ENCODE measurements around the gene FALEC. TPM values are rescaled to one million over a fixed set of nuclear protein-coding genes. Genes with fewer than 3 reads are reported as not detected.

The FALEC gene
- polyA plus RNA-seq, 1 donor from 2014 or later = not detected

DNA sequence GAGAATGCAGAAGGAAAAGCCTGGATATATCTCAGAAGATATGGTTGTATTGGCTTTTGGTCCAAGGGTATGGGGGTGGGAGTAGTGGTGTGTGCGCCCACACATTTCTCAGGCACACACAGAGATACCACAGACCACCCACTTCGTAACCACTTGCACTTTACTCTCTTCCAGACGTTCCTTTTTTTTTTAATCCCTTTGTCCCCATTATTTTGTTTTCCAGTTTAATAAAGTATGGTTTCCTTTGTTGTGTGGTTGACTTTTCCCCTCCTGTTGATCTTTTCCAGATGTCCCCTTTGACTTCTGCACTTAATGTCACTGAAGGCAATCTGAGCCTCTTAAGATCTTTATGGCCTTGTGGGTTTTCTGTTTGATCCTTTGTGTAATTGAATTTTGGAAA, 38.8 kb upstream of the FALEC start:
- Histone ChIP-seq H3K27ac (ENCODE audit: low read length) (no peak overlapping the region), H3K9ac (ENCODE audit: low read length) (no peak overlapping the region), H4K20me1 (ENCODE audit: insufficient read depth) (no peaks in the 10 kb centered on the region), H2AFZ (ENCODE audit: low read depth, low read length) (no peak overlapping the region), H3K4me3 (ENCODE audit: low read length) (no peak overlapping the region), H3F3A (ENCODE audit: insufficient read depth, low read length, poor library complexity, severe bottlenecking) (no peaks in the 10 kb centered on the region), H3K4me2 (ENCODE audit: low read length) (no peak overlapping the region), H3K79me2 (replicated peaks; ENCODE audit: insufficient read depth, low read length) (no peaks in the 10 kb centered on the region), H3K36me3 (ENCODE audit: insufficient read depth, low read length) (peaks cover 4% of the 10 kb centered on the region), H3K27me3 (ENCODE audit: insufficient read depth, low read depth, low read length) (no peaks in the 10 kb centered on the region), H3K9me2 (ENCODE audit: insufficient read depth, low read length) (no peaks in the 10 kb centered on the region), H3K9me3 (ENCODE audit: low read length) (no peaks in the 10 kb centered on the region)
- TF ChIP-seq, protein P1, sequence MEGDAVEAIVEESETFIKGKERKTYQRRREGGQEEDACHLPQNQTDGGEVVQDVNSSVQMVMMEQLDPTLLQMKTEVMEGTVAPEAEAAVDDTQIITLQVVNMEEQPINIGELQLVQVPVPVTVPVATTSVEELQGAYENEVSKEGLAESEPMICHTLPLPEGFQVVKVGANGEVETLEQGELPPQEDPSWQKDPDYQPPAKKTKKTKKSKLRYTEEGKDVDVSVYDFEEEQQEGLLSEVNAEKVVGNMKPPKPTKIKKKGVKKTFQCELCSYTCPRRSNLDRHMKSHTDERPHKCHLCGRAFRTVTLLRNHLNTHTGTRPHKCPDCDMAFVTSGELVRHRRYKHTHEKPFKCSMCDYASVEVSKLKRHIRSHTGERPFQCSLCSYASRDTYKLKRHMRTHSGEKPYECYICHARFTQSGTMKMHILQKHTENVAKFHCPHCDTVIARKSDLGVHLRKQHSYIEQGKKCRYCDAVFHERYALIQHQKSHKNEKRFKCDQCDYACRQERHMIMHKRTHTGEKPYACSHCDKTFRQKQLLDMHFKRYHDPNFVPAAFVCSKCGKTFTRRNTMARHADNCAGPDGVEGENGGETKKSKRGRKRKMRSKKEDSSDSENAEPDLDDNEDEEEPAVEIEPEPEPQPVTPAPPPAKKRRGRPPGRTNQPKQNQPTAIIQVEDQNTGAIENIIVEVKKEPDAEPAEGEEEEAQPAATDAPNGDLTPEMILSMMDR (IDR thresholded peaks at IDR 0.05; ENCODE audit: poor library complexity, severe bottlenecking) = no peak
- TF ChIP-seq SMC3 (conservative IDR thresholded peaks at IDR 0.05; ENCODE audit: poor library complexity) (no peak), EP300 (conservative IDR thresholded peaks at IDR 0.05; ENCODE audit: poor library complexity, severe bottlenecking) (no peak), TAF1 (IDR thresholded peaks at IDR 0.05; ENCODE audit: low read depth) (no peak), MXI1 (conservative IDR thresholded peaks at IDR 0.05; ENCODE audit: poor library complexity, severe bottlenecking) (no peak), EZH2 (IDR thresholded peaks at IDR 0.05; ENCODE audit: borderline replicate concordance, insufficient read depth, low read length, poor library complexity, severe bottlenecking) (no peak), RAD21 (conservative IDR thresholded peaks at IDR 0.05) (no peak), POLR2AphosphoS5 (IDR thresholded peaks at IDR 0.05) (no peak)
- TF ChIP-seq, protein P2, sequence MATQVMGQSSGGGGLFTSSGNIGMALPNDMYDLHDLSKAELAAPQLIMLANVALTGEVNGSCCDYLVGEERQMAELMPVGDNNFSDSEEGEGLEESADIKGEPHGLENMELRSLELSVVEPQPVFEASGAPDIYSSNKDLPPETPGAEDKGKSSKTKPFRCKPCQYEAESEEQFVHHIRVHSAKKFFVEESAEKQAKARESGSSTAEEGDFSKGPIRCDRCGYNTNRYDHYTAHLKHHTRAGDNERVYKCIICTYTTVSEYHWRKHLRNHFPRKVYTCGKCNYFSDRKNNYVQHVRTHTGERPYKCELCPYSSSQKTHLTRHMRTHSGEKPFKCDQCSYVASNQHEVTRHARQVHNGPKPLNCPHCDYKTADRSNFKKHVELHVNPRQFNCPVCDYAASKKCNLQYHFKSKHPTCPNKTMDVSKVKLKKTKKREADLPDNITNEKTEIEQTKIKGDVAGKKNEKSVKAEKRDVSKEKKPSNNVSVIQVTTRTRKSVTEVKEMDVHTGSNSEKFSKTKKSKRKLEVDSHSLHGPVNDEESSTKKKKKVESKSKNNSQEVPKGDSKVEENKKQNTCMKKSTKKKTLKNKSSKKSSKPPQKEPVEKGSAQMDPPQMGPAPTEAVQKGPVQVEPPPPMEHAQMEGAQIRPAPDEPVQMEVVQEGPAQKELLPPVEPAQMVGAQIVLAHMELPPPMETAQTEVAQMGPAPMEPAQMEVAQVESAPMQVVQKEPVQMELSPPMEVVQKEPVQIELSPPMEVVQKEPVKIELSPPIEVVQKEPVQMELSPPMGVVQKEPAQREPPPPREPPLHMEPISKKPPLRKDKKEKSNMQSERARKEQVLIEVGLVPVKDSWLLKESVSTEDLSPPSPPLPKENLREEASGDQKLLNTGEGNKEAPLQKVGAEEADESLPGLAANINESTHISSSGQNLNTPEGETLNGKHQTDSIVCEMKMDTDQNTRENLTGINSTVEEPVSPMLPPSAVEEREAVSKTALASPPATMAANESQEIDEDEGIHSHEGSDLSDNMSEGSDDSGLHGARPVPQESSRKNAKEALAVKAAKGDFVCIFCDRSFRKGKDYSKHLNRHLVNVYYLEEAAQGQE (IDR thresholded peaks at IDR 0.05; ENCODE audit: borderline replicate concordance) = no peak

DNA sequence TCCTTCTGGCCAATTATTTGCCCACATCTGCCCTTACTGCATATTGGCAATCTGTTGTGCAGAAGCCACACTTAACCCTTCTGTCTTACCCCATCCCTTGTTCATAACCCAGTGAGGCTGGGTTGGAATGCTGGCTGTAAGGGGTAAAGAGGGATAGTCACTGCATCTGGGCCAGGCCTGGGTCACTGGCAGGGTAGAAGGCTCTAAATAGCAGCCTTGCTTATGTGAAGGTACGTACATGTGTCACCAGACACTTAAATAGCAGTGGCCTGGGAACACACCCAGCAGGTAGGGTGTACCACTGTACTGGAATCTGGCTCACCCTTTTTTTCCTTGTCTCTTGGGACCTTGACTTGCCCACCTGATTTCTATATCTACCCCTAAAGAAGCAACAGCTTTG, 38.2 kb upstream of the FALEC start:
- Histone ChIP-seq H3K9ac (ENCODE audit: low read length) (no peak overlapping the region), H3F3A (ENCODE audit: insufficient read depth, low read length, poor library complexity, severe bottlenecking) (no peaks in the 10 kb centered on the region), H3K36me3 (ENCODE audit: insufficient read depth, low read length) (peaks cover 4% of the 10 kb centered on the region), H3K4me2 (ENCODE audit: low read length) (no peak overlapping the region), H2AFZ (ENCODE audit: low read depth, low read length) (no peak overlapping the region), H4K20me1 (ENCODE audit: insufficient read depth) (no peaks in the 10 kb centered on the region), H3K79me2 (replicated peaks; ENCODE audit: insufficient read depth, low read length) (no peaks in the 10 kb centered on the region), H3K27ac (ENCODE audit: low read length) (no peak overlapping the region), H3K4me3 (ENCODE audit: low read length) (no peak overlapping the region), H3K27me3 (ENCODE audit: insufficient read depth, low read depth, low read length) (no peaks in the 10 kb centered on the region), H3K9me2 (ENCODE audit: insufficient read depth, low read length) (no peaks in the 10 kb centered on the region), H3K9me3 (ENCODE audit: low read length) (no peaks in the 10 kb centered on the region)
- TF ChIP-seq, protein P1 (IDR thresholded peaks at IDR 0.05; ENCODE audit: poor library complexity, severe bottlenecking) = no peak
- no peak for TF ChIP-seq RAD21 (conservative IDR thresholded peaks at IDR 0.05)
- TF ChIP-seq EZH2 (IDR thresholded peaks at IDR 0.05; ENCODE audit: borderline replicate concordance, insufficient read depth, low read length, poor library complexity, severe bottlenecking) = no peak
- no peak for TF ChIP-seq EP300 (conservative IDR thresholded peaks at IDR 0.05; ENCODE audit: poor library complexity, severe bottlenecking)
